BE2C (cell line): ENCODE measurements around the gene IFIT1.

Source experiments
- DNase-seq: peaks from one replicate; pipeline ENCODE4 v3.0.0-alpha.2; 2020
- H3K27me3 ChIP-seq: fragments of 250-450 bp; sonication (Bioruptor Pico); 2 replicates; pipeline ENCODE4 v1.5.1; 2020; ENCODE audit warnings: mild to moderate bottlenecking
- H3K36me3 ChIP-seq: fragments of 250-450 bp; sonication (Bioruptor Pico); 2 replicates; pipeline ENCODE4 v1.5.1; 2020; ENCODE audit warnings: mild to moderate bottlenecking
- H3K4me1 ChIP-seq: fragments of 250-450 bp; sonication (Bioruptor Pico); 2 replicates; pipeline ENCODE4 v1.5.1; 2020
- H3K4me3 ChIP-seq: 2 replicates; pipeline ENCODE4 v1.5.1; 2011; ENCODE audit warnings: low read depth, low read length
- H3K9me3 ChIP-seq: fragments of 250-450 bp; sonication (Bioruptor Pico); 2 replicates; pipeline ENCODE4 v1.5.1; 2020
- TF ChIP-seq, protein P1 (sequence below): IDR thresholded peaks from 2 replicates; pipeline ENCODE4 v1.5.1; 2012; ENCODE audit warnings: mild to moderate bottlenecking, low read depth, low read length

IFIT1 gene

DNA sequence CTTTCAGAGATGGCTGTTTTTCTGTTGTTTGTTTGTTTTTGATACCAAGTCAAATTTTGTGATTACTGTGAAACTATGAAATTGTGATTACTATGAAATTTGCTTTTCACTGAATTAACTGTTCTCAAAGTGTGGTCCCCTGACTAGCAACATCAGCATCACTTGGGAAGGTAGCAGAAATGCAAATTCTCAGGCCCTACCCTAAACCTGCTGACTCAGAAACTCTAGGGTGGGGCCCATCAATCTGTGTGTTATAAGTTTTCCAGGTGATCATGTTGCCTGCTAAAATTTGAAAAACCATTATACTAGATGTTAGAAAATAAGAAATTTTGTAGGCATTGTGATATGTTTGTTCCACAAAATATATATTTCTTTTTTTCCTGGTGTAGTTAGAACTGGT lies 13.3 kb upstream of the IFIT1 start:
- TF ChIP-seq, protein P1, sequence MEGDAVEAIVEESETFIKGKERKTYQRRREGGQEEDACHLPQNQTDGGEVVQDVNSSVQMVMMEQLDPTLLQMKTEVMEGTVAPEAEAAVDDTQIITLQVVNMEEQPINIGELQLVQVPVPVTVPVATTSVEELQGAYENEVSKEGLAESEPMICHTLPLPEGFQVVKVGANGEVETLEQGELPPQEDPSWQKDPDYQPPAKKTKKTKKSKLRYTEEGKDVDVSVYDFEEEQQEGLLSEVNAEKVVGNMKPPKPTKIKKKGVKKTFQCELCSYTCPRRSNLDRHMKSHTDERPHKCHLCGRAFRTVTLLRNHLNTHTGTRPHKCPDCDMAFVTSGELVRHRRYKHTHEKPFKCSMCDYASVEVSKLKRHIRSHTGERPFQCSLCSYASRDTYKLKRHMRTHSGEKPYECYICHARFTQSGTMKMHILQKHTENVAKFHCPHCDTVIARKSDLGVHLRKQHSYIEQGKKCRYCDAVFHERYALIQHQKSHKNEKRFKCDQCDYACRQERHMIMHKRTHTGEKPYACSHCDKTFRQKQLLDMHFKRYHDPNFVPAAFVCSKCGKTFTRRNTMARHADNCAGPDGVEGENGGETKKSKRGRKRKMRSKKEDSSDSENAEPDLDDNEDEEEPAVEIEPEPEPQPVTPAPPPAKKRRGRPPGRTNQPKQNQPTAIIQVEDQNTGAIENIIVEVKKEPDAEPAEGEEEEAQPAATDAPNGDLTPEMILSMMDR, result no peak
- Histone ChIP-seq H3K36me3 (no peaks in the 10 kb centered on the region), H3K4me1 (peaks cover 10% of the 10 kb centered on the region), H3K9me3 (no peaks in the 10 kb centered on the region), H3K27me3 (no peaks in the 10 kb centered on the region), H3K4me3 (no peak overlapping the region)
- DNase-seq, result no peak

DNA sequence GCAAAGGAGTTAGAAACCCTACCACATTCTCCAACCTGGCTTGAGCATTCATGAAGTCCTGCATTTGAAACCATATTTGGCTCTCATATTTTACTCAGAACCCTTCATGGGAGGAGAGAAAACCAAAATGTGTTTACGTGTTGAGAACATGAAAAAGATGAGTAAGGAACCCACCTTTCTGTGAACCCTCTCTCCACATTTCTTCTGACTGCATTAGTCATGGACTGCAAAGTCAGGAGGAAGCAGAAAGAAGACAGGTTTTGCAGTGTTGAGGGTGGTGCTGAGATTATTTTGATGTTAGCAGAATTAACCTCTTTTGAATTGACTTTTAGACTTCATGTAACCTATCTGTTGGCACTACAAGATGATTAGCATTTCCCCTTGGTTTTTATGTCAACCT lies 9.7 kb upstream of the IFIT1 start:
- no peak overlapping the region for H3K4me3 ChIP-seq
- H3K27me3 ChIP-seq, result no peaks in the 10 kb centered on the region
- TF ChIP-seq, protein P1, result no peak
- no peaks in the 10 kb centered on the region for H3K4me1 ChIP-seq
- no peaks in the 10 kb centered on the region for H3K36me3 ChIP-seq
- no peaks in the 10 kb centered on the region for H3K9me3 ChIP-seq
- no peak for DNase-seq

DNA sequence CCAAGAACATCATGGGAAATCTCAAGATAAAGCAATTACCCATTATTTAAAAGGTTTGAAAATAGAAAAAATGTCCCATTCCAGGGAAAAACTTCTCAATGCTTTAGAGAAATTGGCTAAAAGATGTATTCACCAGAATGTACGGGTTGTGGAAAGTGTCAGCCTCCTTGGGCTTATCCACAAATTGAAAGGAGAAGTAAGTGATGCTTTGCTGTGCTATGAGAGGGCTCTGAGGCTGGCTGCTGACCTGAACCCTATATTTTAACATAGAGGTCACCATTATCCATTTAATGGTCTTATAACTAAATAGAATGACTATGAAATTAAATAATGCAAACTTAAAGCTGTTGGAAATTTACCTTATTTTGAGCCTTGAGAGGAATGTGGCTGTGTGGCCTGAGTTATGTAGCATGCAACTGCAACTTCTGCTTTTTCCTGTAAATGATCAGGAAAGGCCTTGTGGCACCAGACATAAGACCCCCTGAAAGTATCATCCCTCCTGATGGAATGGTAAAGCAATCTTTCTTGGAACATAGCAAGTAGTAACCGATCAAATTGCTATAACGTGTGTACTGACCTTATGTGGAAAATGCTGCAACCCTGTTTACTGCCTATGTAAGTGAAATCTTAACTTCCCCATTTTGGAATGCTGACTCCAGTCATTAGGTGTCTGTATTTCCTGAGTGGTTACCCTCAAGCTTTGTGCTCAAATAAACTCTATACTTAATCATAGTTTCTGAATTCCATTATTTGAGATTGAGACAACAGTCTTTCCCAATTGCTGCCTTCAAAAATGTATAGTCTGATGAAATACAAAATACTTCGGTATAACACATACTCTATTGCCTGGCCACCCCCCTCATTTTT lies 7.7 kb upstream of the IFIT1 start:
- TF ChIP-seq, protein P1, result no peak
- Histone ChIP-seq H3K9me3 (no peaks in the 10 kb centered on the region), H3K27me3 (no peaks in the 10 kb centered on the region), H3K4me3 (no peak overlapping the region), H3K36me3 (no peaks in the 10 kb centered on the region), H3K4me1 (no peaks in the 10 kb centered on the region)
- DNase-seq, result no peak

- no peak for DNase-seq
- no peaks in the 10 kb centered on the region for H3K36me3 ChIP-seq
- H3K9me3 ChIP-seq, result no peaks in the 10 kb centered on the region
- TF ChIP-seq, protein P1, result no peak
- no peak overlapping the region for H3K4me3 ChIP-seq
- H3K27me3 ChIP-seq, result no peaks in the 10 kb centered on the region
- H3K4me1 ChIP-seq, result peaks cover 2% of the 10 kb centered on the region; the same call in 1 of the 2 replicates
Measured at GRCh38 chr10:89388806-89389205, 3.6 kb upstream of the IFIT1 start.

DNA sequence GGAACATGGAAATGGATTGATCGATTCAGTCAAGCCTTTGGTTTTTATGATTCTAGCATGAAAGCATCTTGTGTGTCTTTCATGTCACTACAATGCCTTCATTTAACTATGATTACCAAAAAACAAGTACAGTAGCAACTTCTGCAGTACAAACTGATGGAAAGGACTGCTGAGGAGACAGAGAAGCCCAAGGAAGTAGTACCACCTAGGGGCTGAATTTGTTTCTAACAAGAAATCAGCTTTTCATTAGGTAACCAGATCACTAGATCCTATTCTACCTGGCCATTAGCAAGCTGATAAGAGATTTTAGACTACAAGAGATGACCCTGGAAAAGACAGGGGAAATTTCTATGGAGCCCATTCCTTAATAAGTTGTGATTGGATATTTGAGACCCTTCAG lies 3.2 kb upstream of the IFIT1 start:
- TF ChIP-seq, protein P1, result peak; percentile 56
- peaks cover 2% of the 10 kb centered on the region; the same call in 1 of the 2 replicates for H3K4me1 ChIP-seq
- no peaks in the 10 kb centered on the region for H3K9me3 ChIP-seq
- no peak for DNase-seq
- no peak overlapping the region for H3K4me3 ChIP-seq
- no peaks in the 10 kb centered on the region for H3K27me3 ChIP-seq
- H3K36me3 ChIP-seq, result no peaks in the 10 kb centered on the region
